Fibroblast of lung (primary cell): ENCODE data around the gene KLHDC7A.

Source experiments
- CTCF ChIP-seq, 2 donors: IDR thresholded peaks in 1 of 2; conservative IDR thresholded peaks in 1 of 2; 1 replicate in 1 of 2; 2 replicates in 1 of 2; pipeline ENCODE4 v1.5.1; 2011 to 2012; ENCODE audit warnings: low read length in 2 of 2, control low read depth in 1 of 2, inconsistent platforms in 1 of 2, low read depth in 1 of 2, mild to moderate bottlenecking in 1 of 2
- EZH2 ChIP-seq: IDR thresholded peaks from 2 replicates; pipeline ENCODE4 v1.5.1; 2012; ENCODE audit warnings: low read length, control low read depth, mild to moderate bottlenecking; ENCODE audit errors: missing control alignments

GRCh38 chr1:18484721-18485120 lies 4.0 kb downstream of the KLHDC7A start:
- TF ChIP-seq CTCF (conservative IDR thresholded peaks at IDR 0.05 in 1 of 2, IDR thresholded peaks at IDR 0.05 in 1 of 2; ENCODE audit: low read depth in 1 of 2, low read length in 2 of 2) (no peak), EZH2 (no peak)
